GM18858 (cell line): Measurements from ENCODE around the gene ATAD2B.

ENCODE experiments used
- ATAC-seq: cut with Tn5 transposase; IDR thresholded peaks from one replicate; pipeline ENCODE4 v1.9.1; 2021; ENCODE audit not compliant: unreplicated experiment

ATAD2B gene

DNA sequence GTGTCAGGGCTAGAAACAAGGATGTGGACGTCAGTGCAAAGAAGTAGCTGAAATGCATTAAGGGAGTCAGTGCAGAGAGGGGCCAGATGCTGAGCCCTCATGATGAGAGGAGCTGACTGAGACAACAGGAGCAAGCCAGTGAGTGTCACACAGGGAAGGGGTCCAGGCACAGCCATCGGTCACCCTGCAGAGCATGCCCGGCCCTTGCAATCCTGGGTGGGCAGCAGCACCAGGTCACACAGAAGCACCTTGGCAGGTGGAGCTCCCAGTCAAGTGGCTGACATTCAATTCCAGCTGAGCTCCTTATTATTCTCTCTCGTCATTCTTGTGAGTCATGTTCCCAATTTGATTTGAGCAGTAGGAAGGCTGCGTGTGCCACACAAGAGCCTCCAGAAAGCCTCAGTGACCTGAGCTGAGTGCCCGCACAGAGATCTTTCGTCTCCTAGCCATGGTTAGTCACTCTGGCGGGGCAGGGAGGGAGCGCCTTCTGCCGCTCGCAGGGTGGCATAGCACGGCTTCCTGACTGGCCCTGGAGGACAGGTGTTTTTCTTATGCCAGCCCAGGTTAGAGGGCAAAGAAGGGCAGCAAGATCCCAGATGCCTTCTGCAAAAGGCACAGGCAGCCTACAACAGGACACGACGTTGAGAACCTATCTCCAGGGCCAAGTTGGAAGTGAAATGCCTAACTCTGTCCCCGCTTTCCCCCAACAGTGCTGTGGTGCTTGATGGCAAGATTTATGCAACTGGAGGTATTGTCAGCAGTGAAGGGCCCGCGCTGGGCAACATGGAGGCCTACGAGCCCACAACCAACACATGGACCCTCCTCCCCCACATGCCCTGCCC lies 220.9 kb downstream of the ATAD2B start:
- no peak for ATAC-seq

DNA sequence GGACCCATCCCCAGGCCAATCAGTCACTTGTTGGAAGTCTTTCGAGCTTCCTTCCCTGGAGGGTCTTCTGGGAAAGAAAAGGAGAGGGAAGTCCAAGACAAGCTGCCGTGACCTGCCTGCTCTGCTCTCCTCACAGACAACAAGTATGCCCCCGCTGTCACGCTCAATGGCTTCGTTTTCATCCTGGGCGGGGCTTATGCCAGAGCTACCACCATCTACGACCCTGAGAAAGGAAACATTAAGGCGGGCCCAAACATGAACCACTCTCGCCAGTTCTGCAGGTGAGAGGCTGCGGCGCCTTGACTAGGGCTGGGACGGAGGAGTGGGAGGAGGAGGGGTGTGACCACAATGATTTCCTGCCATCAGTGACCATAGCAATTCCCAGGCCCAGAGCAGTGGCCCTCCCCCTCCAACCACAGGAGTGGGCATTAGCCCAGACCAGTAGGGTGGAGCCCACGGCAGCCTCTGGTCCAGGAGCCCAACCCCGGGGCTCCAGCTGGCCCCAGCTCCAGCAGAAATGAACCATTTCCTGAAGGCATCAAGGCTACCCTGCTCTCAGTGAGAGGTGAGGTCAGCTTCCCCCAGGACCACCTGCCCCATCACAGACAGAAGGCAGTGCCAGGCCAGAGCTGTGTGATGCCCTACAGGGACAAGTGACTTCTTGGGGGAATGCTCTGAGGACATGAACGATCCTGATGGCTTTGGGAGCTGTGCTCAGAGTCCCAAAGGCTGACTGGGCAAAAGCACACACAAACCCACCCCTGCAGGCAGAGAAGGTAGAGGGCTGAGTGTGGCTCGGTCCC lies 223.1 kb downstream of the ATAD2B start:
- no peak for ATAC-seq

DNA sequence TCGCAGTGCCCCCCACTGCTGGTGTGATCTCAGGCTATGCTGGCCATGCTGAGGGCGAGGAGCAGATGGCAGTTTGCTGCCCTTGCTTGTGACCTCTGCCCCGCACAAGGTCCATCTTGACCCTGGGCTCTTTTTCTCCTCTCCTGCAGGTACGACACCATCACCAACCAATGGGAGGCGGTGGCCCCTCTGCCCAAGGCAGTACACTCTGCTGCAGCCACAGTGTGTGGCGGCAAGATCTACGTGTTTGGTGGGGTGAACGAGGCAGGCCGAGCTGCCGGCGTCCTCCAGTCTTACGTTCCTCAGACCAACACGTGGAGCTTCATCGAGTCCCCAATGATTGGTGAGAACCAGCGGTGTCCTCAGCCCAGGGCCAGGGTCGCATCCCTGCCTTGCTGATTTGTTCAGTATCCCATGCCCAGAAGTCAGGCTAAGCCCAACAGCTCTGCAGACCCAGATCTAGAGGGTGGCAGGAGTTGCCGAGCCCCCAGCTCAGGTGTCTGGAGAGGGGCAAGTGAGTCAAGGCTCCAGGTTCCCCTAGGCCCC lies 223.8 kb downstream of the ATAD2B start:
- ATAC-seq = no peak

DNA sequence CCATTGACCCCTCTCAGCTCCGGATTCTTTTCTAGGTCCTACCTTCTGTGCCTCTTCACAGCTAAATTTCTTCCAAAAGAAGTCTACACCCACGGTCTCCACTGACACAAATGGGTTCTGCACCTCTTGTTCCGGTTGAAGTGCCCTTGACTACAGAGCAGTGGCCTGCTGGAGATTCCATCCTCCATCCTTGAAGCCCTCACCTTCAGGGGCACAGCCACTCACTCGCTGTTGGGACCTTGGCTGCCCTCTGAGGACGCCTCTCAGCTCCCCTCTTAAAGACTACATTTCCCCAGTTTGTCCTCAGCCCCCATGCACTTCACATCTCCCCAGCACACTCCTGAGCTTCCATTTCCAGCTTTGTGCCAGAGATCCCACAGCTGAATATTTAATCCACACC lies 226.3 kb downstream of the ATAD2B start:
- ATAC-seq = no peak

DNA sequence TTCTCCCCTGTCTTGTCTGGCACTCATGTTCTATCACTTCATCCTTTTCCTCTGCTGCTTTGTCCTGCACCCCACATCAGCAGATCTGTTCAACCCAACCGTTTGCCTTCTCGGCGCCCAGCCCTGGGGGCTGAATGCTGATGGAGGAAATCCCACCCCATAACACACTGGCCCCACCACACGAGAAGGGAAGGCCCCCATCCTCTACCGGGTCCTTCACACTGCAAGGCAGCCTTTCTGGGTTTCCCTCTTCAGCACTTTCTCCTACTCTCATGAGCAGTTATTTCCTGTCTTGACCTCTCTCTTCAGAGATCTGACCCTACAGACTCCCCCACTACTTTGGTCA lies 227.4 kb downstream of the ATAD2B start:
- no peak for ATAC-seq

DNA sequence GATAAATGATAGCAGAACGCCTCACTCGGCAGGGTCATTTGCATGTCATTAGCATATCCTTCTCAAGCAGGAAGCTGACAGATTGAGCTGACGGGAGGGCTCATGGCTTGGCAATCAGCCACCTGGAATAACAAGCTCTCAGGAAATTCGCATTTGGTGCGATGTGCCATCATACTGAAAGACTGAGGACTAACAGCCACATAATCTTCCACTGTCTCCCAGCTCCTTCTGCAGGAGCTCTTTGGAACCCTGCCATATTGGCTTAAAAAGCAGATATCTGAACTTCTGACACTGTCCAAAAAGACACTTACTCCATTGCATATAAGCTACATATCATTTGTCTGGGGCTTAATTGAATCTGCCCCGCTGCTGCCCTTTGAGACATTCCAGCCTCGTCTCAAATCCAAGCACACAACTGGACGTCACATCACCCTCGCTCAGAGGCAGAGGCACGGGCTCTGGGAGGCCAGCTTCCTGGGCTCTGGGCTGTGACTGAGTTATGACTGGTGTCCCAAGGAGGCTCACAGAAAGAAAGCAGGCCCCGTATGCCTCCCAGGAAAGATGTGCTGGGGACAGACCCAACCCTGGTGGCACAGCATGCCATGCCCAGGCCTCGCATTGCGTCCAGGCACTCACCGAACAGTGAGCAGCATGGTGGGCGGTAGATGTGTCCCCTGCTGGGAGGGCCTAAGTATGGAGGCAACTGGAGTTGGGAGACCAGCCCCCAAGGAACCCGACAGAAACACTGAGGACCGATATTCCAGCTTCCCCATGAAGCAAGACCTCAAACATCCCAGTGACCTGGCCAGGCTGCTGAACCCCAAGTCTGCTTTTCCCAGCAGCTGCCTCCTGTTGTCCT lies 228.0 kb downstream of the ATAD2B start:
- ATAC-seq = no peak
